ENCODE measurements around the gene NOL4L. TPM values are rescaled to one million over a fixed set of nuclear protein-coding genes. Genes with fewer than 3 reads are reported as not detected.

The NOL4L gene
- total RNA-seq, 2 donors from 2014 or later: 39.6 to 50.7 TPM

DNA sequence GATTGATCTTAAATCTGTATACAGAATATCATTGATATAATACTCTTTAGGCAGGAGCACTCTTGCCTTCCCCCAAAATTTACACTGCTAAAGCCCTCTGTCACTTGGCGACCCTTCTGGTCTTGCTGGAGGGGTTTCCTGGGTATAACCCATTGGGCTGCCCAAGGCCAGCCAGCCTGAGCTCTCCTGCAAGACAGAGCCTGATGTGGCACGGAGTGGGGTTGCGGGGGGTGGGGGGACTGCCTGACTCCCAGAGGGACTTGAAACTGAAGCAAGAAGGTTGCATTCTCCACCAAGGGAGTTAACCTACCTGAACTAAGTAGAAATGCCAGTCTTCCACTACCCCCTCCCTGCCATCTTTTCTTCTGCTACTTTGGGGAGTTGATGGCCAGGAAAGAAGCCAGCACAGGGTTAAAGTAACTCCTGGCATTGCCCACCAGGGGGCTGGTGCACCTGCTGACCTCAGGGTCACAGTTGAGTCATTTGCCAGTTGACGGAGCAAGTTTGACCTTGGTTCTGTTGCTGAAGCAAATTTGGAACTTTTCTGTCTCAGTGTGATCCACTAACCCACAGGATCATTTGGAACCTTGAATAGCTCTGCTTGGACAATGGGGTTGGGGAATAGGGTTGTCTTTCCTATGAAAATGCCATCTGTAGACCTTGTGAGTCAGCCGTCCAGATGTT, 147.6 kb downstream of the NOL4L start:
- Mint-ChIP-seq H3K9me3 (no peaks in the 10 kb centered on the region), H3K27ac (no peak overlapping the region), H3K36me3 (ENCODE audit: low read depth) (peaks cover 63% of the 10 kb centered on the region), H3K4me1 (peaks cover 18% of the 10 kb centered on the region), H3K4me3 (no peak overlapping the region), H3K27me3 (ENCODE audit: insufficient read depth) (no peaks in the 10 kb centered on the region)
- Histone ChIP-seq H3K36me3 (ENCODE audit: control insufficient read depth, insufficient read depth, low read length) (peaks cover 74% of the 10 kb centered on the region), H3K9ac (ENCODE audit: extremely low read depth, low read length, poor library complexity, severe bottlenecking) (no peak overlapping the region), H3K27me3 (ENCODE audit: control insufficient read depth, insufficient read depth, low read length, poor library complexity, severe bottlenecking) (no peaks in the 10 kb centered on the region), H3K27ac (ENCODE audit: low read depth, low read length) (no peak overlapping the region), H3K4me3 (ENCODE audit: low read length) (no peak overlapping the region), H3K4me1 (ENCODE audit: control insufficient read depth, insufficient read depth, low read length) (no peaks in the 10 kb centered on the region), H3K9me3 (ENCODE audit: control insufficient read depth, low read length) (no peaks in the 10 kb centered on the region)
- peak; percentile 72 for DNase-seq
- TF ChIP-seq, protein P1, sequence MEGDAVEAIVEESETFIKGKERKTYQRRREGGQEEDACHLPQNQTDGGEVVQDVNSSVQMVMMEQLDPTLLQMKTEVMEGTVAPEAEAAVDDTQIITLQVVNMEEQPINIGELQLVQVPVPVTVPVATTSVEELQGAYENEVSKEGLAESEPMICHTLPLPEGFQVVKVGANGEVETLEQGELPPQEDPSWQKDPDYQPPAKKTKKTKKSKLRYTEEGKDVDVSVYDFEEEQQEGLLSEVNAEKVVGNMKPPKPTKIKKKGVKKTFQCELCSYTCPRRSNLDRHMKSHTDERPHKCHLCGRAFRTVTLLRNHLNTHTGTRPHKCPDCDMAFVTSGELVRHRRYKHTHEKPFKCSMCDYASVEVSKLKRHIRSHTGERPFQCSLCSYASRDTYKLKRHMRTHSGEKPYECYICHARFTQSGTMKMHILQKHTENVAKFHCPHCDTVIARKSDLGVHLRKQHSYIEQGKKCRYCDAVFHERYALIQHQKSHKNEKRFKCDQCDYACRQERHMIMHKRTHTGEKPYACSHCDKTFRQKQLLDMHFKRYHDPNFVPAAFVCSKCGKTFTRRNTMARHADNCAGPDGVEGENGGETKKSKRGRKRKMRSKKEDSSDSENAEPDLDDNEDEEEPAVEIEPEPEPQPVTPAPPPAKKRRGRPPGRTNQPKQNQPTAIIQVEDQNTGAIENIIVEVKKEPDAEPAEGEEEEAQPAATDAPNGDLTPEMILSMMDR (conservative IDR thresholded peaks at IDR 0.05): peak; percentile 79
- 94 to 100% methylated on average over 3 to 5 of the region's 5 CpGs for WGBS, 2 experiments (ENCODE audit: insufficient coverage in 1 of 2, insufficient read length in 1 of 2)

DNA sequence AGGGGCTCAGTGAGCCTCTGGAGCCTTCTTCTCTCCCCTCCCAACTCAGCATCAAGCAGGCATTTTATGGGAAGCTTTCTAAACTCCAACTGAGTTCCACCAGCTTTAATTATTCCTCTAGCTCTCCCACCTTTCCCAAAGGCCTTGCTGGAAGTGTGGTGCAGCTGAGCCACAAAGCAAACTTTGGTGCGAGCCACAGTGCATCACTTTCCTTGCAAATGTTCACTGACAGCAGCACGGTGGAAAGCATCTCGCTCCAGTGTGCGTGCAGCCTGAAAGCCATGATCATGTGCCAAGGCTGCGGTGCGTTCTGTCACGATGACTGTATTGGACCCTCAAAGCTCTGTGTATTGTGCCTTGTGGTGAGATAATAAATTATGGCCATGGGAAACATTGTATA, 148.2 kb downstream of the NOL4L start:
- H3K27ac Mint-ChIP-seq: no peak overlapping the region
- H3K27me3 Mint-ChIP-seq (ENCODE audit: insufficient read depth): no peaks in the 10 kb centered on the region
- no peaks in the 10 kb centered on the region for H3K9me3 ChIP-seq (ENCODE audit: control insufficient read depth, low read length)
- no peaks in the 10 kb centered on the region for H3K4me1 ChIP-seq (ENCODE audit: control insufficient read depth, insufficient read depth, low read length)
- H3K9ac ChIP-seq (ENCODE audit: extremely low read depth, low read length, poor library complexity, severe bottlenecking): no peak overlapping the region
- TF ChIP-seq, protein P1 (conservative IDR thresholded peaks at IDR 0.05): no peak
- H3K4me3 ChIP-seq (ENCODE audit: low read length): no peak overlapping the region
- H3K9me3 Mint-ChIP-seq: no peaks in the 10 kb centered on the region
- DNase-seq: peak; percentile 18
- WGBS, 2 experiments (ENCODE audit: insufficient coverage in 1 of 2, insufficient read length in 1 of 2): 96 to 97% methylated on average over 7 of the region's 7 CpGs
- no peak overlapping the region for H3K27ac ChIP-seq (ENCODE audit: low read depth, low read length)
- no peaks in the 10 kb centered on the region for H3K27me3 ChIP-seq (ENCODE audit: control insufficient read depth, insufficient read depth, low read length, poor library complexity, severe bottlenecking)
- peaks cover 80% of the 10 kb centered on the region for H3K36me3 ChIP-seq (ENCODE audit: control insufficient read depth, insufficient read depth, low read length)
- peaks cover 16% of the 10 kb centered on the region for H3K4me1 Mint-ChIP-seq
- H3K4me3 Mint-ChIP-seq: no peak overlapping the region
- H3K36me3 Mint-ChIP-seq (ENCODE audit: low read depth): peaks cover 65% of the 10 kb centered on the region

DNA sequence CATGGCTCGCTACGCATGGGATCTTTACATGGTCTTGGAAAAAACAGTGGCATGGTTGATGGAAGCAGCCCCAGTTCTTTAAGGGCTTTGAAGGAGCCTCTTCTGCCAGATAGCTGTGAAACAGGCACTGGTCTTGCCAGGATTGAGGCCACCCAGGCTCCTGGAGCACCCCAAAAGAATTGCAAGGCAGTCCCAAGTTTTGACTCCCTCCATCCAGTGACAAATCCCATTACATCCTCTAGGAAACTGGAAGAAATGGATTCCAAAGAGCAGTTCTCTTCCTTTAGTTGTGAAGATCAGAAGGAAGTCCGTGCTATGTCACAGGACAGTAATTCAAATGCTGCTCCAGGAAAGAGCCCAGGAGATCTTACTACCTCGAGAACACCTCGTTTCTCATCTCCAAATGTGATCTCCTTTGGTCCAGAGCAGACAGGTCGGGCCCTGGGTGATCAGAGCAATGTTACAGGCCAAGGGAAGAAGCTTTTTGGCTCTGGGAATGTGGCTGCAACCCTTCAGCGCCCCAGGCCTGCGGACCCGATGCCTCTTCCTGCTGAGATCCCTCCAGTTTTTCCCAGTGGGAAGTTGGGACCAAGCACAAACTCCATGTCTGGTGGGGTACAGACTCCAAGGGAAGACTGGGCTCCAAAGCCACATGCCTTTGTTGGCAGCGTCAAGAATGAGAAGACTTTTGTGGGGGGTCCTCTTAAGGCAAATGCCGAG, 148.8 kb downstream of the NOL4L start:
- DNase-seq: peak; percentile 17
- no peaks in the 10 kb centered on the region for H3K27me3 ChIP-seq (ENCODE audit: control insufficient read depth, insufficient read depth, low read length, poor library complexity, severe bottlenecking)
- no peaks in the 10 kb centered on the region for H3K4me1 ChIP-seq (ENCODE audit: control insufficient read depth, insufficient read depth, low read length)
- H3K27ac Mint-ChIP-seq: no peak overlapping the region
- peaks cover 10% of the 10 kb centered on the region for H3K4me1 Mint-ChIP-seq
- no peaks in the 10 kb centered on the region for H3K27me3 Mint-ChIP-seq (ENCODE audit: insufficient read depth)
- no peak overlapping the region for H3K4me3 Mint-ChIP-seq
- H3K9me3 ChIP-seq (ENCODE audit: control insufficient read depth, low read length): no peaks in the 10 kb centered on the region
- peaks cover 86% of the 10 kb centered on the region for H3K36me3 ChIP-seq (ENCODE audit: control insufficient read depth, insufficient read depth, low read length)
- H3K9ac ChIP-seq (ENCODE audit: extremely low read depth, low read length, poor library complexity, severe bottlenecking): no peak overlapping the region
- no peak overlapping the region for H3K27ac ChIP-seq (ENCODE audit: low read depth, low read length)
- WGBS, 2 experiments (ENCODE audit: insufficient coverage in 1 of 2, insufficient read length in 1 of 2): 89 to 94% methylated on average over 9 to 11 of the region's 11 CpGs
- no peaks in the 10 kb centered on the region for H3K9me3 Mint-ChIP-seq
- peaks cover 72% of the 10 kb centered on the region for H3K36me3 Mint-ChIP-seq (ENCODE audit: low read depth)
- TF ChIP-seq, protein P1 (conservative IDR thresholded peaks at IDR 0.05): no peak
- no peak overlapping the region for H3K4me3 ChIP-seq (ENCODE audit: low read length)

All from endodermal cell (in vitro differentiated cells).